Measurements from ENCODE around the gene ODAD4. TPM values are rescaled to one million over a fixed set of nuclear protein-coding genes. Genes with fewer than 3 reads are reported as not detected.

ODAD4 gene, protein sequence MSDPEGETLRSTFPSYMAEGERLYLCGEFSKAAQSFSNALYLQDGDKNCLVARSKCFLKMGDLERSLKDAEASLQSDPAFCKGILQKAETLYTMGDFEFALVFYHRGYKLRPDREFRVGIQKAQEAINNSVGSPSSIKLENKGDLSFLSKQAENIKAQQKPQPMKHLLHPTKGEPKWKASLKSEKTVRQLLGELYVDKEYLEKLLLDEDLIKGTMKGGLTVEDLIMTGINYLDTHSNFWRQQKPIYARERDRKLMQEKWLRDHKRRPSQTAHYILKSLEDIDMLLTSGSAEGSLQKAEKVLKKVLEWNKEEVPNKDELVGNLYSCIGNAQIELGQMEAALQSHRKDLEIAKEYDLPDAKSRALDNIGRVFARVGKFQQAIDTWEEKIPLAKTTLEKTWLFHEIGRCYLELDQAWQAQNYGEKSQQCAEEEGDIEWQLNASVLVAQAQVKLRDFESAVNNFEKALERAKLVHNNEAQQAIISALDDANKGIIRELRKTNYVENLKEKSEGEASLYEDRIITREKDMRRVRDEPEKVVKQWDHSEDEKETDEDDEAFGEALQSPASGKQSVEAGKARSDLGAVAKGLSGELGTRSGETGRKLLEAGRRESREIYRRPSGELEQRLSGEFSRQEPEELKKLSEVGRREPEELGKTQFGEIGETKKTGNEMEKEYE
- total RNA-seq, result not detected

DNA sequence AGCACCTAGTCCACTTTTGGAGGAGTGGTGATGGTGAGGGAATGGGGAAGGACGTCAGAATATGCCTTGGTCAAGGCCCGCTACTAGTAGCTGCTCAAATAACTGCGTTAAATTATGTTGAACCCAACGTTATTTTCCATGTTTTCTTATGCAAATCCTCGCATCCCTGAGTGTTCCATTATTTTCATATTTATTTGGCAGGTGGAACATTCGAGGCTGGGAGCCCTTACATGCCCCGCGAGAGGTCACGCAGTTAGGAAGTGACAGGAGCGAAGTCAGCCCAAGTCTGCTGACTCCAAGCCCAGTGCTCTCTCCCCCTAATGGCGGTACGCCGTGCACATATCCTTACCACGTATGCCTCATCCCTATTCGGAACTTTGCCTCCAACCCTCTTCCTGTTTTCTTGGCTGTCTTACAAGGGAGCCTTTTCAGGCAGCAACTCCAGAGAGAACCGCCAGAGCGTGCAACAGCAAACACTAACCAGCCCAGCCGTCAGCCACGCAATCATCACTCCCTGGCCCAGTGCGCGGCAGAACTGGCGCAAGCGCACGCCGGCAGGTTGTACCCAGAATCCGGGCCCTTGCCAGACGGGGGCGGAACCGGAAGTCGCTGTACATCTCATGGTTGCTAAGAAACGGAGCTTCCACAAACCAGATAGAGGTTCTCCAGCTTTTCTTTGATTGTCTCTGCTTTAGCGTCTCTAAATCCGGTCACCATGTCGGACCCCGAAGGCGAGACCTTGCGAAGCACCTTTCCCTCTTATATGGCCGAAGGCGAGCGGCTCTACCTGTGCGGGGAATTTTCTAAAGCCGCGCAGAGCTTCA lies at the start of gene ODAD4:
Gene ODAD4 (plus strand): TSS at position 609 of the 824 bp plus-strand sequence. CDS start 107 bp downstream, at position 716.
- peak; percentile 98 for ATAC-seq

DNA sequence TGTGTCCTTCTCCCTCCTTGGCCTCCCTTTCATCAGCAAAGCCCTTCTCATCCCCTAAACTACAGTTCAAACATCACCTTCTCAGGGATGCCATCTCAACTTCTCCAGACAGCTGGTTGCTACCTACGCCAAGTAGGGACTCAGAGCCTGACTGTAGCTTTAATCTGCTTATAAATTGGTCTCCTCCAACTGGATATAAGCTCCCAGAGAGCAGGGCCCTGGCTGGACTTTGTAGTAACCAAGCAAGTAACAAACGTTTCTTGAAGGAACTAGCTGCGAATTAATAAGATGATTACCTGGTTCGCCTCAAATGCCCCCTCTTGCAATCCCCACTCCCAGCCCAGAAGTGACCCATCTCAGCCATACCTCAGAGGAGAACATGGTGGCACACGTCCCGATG lies 47.7 kb upstream of the ODAD4 start:
- ATAC-seq, result no peak

DNA sequence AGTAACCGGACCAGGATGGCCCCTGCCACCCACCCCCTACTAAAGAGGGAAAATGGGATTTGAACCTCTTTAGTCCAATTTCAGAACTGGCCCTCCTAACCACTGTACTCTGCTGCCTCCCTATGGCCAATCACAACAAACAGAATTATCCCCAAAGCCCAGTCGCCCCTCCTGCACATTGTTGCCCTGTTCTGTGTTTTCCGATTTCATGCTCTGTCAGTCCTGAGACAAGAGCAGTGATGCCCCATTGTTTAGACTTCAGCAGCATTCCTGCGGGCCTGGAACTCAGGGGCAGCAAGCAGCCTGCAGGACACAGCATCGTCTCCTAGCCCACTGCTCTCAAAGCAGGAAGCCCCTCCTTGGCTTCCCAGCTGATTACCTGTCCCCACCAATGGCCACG lies 44.7 kb upstream of the ODAD4 start:
- ATAC-seq, result peak; percentile 41

DNA sequence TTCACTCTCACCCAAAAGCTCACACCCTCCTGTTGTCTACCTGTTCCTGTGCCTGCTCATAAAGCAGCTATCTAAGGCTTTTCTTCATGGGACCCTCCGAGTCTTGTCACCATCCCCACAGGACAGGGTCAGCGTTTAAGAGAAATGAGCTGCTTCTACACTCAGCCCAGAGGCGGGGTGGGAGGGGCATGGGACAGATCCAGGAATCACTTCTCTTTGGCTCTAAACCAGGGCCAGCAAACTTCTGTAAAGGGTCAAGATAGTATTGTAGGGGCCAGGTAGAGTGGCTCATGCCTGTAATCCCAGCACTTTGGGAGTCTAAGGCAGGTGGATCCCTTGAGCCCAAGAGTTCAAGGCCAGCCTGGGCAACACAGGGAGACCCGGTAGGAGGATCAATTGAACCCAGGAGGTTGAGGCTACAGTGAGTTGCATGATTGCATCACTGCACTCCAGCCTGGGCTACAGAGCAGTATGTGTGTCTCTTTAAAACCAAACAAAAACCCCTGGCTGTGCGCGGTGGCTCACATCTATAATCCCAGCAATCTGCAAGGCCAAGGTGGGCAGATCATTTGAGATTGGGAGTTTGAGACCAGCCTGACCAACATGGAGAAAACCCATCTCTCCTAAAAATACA lies 42.0 kb upstream of the ODAD4 start:
- no peak for ATAC-seq

DNA sequence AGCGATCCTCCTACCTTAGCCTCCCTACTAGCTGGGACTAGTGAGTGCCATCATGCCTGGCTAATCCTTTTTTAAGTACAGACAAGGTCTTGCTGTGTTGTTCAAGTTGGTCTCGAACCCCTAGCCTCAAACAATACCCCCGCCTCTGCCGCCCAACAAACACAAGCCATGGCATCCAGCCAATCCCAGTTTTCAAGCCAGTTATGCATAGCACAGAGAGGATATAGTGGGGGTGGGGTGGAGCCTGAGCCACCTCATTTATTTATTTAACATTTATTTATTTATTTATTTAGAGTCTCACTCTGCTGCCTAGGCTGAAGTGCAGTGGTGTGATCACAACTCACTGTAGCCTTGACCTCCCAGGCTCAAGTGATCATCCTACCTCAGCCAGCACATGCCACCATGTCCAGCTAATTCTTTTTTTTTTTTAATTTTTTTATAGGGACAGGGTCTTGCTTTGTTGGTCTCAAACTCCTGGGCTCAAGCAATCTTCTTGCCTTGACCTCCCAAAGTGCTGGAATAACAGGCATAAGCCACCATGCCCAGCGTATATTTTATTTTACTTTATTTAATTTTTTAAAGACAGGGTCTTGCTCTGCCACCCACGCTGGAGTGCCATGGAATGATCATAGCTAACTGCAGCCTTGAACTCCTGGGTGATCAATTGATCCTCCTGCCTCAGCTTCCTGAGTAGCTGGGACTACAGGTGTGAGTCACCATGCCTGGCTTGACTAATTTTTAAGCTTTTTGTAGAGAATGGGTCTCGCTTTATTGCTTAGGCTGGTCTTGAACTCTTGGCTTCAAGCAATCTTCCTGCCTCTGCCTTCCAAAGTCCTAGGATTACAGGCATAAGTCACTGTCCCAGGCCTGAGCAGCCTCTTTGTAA lies 39.0 kb upstream of the ODAD4 start:
- ATAC-seq, result no peak

DNA sequence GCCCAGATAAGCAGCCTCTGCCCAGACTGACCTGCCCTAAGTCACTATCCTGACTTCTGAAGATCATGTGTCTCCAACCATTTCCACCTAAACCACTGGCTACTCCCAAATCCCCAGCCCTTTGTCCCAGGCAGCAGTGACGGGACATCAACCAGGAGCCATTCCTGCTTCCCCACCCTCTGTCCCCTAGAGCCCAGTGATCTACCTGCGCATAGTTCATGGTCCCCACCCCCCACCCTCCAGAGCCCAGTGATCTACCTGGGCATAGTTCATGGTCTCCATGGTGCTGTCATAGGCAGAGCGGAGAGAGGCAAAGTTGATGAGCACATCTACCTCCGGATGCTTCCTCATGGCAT lies 38.4 kb upstream of the ODAD4 start:
- no peak for ATAC-seq

DNA sequence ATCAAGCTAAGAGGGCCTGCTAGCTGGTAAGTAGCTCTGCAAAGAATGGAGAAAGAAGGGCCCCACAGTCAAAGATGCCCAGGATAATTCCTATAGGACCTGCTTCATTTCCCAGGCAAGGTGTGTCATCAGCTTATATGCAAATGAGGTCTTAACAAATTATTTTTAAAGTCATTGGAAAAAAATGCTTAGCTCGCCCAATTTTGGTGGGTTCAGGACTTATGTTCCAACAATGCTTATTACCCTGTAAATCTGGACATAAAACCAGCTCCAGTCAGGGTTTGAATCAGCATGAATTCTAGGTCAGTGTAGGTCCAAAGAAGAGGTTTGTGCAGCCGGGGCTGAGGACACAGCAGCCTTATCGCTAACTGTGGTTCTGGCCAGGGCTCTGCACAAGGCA lies 37.0 kb upstream of the ODAD4 start:
- ATAC-seq, result no peak

DNA sequence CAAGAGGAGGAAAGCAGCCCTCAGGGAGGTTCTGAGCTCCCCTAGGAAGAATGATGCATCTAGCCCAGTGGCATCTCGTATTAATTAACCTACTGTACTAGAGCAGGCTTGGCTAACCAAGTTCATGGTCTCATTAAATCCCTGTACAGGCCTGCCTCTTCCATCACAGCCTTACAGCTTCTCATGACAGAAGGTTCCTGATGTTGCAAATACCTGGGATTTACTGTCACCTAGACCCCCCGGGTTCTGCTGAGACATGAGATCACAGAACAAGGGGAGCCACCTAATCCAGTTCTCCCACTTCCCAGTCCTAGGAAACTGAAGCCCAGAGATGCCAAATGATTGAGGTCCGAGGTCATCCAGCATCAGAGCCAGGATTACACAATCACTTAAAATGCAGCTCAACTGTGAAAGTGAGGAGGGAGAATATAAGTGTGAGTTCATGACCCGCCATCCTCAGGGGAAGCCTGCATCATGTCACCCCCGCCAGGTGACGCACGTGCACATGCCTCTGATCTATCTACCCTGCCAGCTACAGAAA lies 35.6 kb upstream of the ODAD4 start:
- ATAC-seq, result no peak

DNA sequence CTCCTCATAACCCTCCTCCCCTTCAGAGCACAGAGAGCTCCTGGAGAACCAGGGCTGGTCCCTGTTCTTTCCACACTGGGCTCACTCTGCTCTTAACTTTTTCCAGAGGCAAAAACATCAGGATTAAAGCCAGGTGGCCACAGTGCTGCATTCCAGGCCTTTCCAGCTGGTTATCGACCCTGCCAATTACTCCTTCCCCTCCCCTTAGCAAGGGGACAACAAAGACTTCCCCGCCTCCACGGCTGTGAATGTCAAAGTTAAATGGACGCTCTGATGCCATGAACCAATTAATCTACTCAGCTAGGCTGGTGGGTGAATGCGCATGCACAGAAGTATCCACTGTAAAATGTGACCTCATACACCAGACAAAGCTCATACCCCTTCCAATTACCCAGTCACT lies 34.8 kb upstream of the ODAD4 start:
- no peak for ATAC-seq

DNA sequence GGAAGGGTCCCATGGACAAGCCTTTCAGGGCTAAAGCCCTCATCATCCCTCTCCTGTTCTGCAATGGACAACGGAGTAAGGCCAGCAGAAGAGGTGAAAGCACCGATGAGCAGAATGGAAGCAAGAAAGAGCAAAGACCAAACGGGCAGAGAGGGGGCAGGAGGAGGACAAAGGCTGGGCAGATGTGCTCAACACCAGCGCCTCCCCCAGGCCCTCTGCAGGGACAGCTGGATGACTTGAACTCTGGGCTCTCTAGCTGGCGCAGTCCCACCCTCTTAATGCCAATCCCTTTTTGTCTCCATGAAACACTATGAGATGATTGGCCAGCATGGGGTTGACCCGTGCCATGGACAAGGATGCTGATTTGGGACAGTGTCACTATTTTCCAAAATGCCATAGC lies 33.7 kb upstream of the ODAD4 start:
- ATAC-seq, result no peak

DNA sequence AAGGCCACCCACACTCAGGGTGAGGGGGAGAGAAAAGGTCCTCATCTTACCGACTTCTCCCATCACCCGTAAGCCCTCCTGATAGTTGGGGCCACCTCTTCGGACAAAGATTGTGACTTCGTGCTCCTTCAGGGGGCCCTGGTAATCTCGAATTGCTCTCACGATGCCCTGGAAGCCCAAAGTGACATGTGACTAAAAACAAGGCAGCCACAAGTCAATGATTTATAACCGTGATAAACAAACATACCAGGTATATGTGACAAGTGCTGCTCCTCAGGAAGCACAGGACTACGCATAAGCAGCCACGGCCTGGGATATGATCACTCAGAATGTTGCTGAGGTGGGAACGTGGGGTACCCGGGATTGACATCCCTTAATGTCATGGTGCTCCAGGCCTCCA lies 28.8 kb upstream of the ODAD4 start:
- no peak for ATAC-seq

DNA sequence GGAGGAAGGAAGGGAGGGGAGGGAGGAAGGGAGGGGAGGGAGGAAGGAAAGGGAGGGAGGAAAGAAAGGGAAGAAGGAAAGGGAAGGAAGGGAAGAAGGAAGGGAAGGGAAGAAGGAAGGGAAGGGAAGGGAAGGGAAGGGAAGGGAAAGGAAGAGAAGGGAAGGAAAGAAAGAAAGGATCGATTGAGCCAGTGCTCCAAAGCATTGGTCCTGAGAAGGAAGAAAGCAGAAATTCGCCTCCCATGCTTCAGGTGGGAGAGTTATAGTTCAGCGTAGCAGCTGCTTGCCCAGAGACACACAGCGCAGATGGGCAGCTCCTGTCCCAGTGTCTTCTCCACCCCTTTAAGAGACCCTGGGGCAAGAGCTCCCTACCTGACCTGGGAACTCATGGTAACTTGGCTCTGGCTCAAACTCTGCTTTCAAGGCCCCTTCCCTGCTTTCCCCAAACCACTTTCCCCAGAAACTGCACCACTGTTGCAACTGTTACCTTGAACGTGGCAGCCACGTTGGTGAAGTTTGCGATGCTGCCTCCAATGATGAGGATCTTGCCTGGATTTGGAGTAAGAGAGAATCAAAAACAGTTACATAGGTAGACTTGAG lies 26.1 kb upstream of the ODAD4 start:
- no peak for ATAC-seq

DNA sequence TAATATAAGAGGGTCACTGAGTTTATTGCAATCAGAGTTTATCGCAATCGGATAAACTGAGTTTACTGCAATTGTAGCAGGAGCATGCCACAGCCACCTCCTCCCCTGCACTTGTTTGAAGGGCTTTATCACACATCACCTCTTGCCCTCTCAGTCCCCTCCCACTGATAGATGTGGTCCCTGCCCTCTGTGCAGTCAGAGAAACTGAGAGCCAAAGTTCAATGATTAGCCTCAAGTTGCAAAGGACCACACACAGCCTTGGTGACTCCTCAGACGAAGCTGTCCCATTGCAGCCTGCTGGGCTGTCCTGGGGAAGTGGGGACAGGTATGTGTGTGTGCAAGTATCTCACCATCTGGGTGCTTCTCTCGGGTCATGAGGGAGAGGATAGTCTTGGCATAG lies 25.2 kb upstream of the ODAD4 start:
- ATAC-seq, result no peak

DNA sequence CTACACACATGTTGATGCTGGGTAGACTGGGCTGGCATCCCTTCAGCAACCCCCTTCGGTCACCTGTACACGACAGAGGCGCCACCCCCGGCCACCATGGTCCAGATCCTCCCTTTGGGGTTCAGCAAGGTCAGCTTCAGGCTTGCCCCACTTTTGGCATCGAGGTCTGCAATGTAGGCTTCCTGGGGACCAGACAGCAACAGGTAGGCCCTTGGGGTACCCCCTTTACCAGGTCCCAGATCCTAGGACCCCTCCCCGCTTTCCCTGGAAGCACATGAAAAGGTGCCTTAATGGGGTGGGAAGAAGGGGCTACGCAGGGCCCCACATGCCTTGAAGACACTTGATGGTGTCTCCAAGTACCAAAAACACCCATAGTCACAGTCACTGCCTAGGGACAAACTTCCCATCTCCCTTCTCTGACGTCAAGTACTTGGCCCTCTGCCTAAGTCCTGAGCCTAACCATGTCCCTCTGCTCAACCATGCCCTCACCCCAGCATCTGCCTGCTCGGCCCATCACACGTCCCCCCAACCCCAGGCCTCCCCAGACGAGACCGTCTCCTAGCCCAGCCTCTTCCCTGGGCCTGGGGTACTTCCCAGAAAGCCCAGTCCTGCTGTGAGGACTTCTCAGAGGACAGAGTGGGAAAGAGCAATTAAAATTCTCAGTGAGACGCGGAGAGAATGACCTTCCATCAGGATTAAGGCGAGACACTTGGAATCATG lies 23.8 kb upstream of the ODAD4 start:
- no peak for ATAC-seq

DNA sequence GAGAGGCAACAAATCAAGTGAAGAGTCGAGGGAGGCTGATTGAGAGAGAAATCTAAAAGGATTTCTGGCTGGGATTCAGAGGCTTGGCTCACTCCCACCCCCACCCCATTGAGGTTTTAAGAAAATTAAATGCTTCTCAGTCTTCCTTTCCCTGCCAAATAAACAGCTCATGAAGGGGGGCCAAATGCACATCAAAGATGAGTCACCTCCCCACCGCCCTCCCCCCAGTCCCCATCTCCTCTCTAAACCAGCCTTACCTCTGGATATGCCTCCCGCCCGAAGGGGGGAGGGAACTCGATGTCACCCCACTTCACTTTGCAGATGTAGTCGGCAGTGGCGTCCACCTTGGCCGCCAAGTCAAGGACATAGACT lies 23.2 kb upstream of the ODAD4 start:
- ATAC-seq, result no peak

DNA sequence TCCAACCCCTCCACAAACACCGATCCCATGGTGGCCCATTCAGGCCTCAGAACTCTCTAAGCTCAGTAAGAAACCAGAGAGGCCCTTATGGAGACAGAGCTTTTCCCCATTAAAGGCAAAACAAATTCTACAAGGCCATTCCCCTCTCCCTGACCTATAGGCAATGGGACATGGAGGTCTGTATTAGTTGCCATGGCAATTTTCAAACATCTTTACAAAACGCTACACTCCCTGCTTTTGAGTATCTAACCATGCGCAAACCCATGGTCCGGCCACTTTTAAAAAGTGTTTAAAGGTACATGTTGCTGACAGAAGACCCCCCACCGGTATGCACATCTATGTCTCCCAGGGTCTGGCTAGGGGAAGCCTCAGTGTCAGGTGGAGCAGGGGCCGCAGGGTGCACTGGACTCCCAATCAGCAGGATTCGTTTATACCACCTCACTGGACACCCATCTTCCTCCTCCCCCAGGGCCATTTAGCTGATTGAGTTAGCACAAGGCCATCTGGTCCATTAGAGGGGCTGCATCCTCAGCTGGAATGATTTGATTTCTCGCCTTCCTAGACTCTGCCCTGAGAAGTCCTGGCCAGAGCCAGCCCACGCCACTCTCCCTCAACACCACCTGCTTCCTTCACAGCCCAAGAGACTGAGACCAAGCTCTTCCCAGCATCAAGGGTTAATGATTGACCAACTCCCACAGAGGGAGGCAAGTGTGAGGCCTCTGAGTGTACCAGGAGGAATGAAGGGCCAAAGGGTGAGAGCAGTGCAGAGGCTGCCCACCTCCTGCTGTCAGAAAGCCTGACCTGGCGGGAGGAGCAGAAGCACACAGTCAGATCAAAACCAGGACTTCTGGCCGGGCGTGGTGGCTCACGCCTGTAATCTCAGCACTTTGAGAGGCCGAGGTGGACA lies 22.5 kb upstream of the ODAD4 start:
- no peak for ATAC-seq

DNA sequence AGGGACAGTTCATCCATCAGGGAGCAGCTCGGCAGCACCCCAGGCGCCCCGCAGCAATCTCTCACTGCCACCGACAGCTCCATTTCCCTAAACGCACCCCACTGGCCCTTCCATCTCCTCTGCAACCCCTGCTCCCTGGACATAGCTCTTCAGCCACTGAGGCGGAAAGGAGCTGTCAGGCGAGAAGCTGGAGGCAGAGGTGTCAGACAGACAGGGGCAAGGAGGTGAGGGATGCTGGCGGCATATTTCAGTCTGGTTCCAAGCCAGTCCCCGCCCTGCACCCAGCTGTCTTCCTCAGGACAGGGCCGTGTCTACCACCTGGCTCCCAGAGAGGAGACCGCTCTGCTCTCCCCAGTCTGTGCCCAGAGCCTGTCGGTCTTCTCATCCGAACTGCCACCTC lies 21.3 kb upstream of the ODAD4 start:
- no peak for ATAC-seq

DNA sequence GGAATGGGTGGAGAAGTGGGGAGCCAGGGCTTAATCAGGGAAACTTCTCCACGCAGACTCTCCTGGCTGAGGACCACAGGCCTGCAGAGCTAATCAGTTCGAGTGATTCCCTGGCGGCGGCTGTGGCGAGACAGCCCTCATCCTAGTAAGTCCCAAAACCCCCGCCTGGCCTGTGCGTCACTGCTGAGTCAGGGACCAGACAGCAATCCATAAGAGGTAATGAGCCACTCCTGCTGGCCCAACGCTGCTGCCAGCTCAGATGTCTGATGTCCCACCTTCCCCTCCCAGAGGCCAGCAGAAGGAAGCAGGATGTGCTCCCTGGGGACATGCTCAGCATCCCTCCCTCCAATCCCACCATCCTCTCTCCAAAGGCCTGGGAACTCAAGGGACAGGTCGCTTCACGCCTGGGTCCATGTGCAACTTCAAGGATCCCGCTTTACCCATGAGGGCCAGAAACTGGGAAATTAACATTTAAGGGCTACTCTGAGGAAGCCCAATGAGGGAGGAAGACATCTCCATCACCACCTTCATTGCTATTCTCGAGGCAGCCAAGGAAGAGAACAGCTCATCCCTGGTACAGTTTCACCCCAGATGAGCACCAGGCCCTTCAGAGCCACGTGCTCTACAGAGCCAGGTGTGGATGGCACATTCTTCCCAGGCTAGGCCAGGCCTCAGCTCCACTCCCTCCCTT lies 19.6 kb upstream of the ODAD4 start:
- no peak for ATAC-seq

DNA sequence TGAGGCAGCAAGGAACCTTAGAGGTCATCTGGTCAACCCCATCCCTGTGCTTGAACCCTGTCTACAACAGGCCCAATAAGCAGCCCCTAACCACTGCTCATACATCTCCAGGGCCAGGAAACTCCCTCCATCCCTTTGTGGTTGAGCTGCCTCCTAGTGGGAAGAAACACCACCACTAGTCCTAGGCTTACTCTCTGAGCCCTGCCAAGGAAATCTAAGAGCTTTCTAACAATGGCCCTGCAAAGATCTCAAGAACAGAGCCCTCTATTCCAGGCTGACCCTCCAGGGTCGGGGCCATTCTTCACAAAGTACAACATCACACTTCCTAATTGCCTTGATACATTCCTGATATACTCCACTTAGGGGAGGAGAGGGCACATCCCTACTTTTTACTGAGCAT lies 17.5 kb upstream of the ODAD4 start:
- ATAC-seq, result no peak
